Caki2 (cell line): ENCODE data around the gene WDR70. TPM values are rescaled to one million over a fixed set of nuclear protein-coding genes. Genes with fewer than 3 reads are reported as not detected.
"Not testable (repeated sequence)": the region's sequence is repeated elsewhere in the genome, so short reads cannot be mapped to it uniquely, and the experiment has no call there.

ENCODE experiments used
- DNase-seq: peaks from one replicate; pipeline ENCODE4 v3.0.0-alpha.2; 2015; ENCODE audit warnings: low read depth
- in situ Hi-C: cut with HindIII; loops from 2 replicates; pipeline ENCODE4 v1.10.0; 2016; ENCODE audit warnings: low sequenced_read_pairs, low pct_unique_long_range_greater_than_20kb, mixed read lengths
- total RNA-seq: library from RNA; depleted of rRNA; stranded (reverse); fragments of >200 nt; shearing (Covaris generic); gene quantifications from 2 replicates; pipeline ENCODE4 v1.2.3, GENCODE V29; 2014; ENCODE audit warnings: low replicate concordance

Gene WDR70
- total RNA-seq, 1 experiment from 2014 or later = 20.0 TPM

DNA sequence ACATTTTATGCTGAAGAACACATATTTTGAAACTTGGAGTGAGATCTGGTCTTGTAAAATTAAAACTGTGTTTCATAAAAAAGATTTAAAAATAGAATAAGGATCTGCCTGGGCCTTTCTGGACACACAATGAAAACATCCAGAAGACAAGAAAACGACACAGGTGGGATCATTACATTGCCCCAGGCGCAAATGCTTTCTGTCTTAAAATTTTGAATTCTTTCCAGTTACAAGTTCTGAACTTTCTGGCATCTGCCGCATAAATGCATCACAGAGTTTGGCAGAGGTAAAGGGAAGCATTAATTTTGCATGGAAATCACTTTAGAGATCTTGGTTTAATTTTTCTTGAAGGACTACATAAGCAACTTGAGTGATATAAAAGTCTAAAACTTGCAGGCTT, 219.6 kb downstream of the WDR70 start:
- in situ Hi-C loops = no loop called here

GRCh38 chr5:37601163-37601562, 222.0 kb downstream of the WDR70 start:
- DNase-seq = no peak
- in situ Hi-C loops = no loop called here

More for the DNA sequence above, 219.6 kb downstream of the WDR70 start:
- DNase-seq = no peak

- no peak for DNase-seq
- in situ Hi-C loops = no loop called here
Measured at GRCh38 chr5:37603072-37603471, 224.0 kb downstream of the WDR70 start.

- no peak for DNase-seq
- in situ Hi-C loops = no loop called here
Measured at GRCh38 chr5:37604290-37604689, 225.2 kb downstream of the WDR70 start.

GRCh38 chr5:37606148-37606547, 227.0 kb downstream of the WDR70 start:
- DNase-seq = no peak
- in situ Hi-C loops = no loop called here

GRCh38 chr5:37606632-37607248, 227.6 kb downstream of the WDR70 start:
- DNase-seq = no peak
- in situ Hi-C loops = no loop called here

GRCh38 chr5:37615184-37615583, 236.1 kb downstream of the WDR70 start:
- DNase-seq = no peak
- in situ Hi-C loops = no loop called here

DNA sequence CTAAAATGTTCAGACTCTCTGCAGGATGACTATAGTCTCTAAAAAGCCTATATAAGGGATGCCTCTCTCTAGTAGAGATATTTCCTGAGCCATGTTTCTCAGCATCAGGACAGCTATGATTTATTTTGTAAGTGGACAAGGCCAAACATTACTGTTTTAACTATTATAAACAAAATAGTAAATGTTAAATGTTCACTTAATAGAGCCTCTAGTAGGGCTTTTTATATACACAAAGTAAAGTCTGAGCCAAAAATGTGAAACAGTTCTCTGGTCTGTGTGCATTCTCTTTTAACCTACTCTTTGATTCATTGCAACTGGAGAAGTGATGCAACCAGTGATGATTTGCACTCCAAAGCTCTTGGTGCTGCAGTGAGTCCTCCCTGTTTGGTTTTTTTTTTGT, 240.2 kb downstream of the WDR70 start:
- DNase-seq = no peak
- in situ Hi-C loops = no loop called here

GRCh38 chr5:37622354-37622753, 243.2 kb downstream of the WDR70 start:
- DNase-seq, in situ Hi-C loops: not testable (repeated sequence)

- no peak for DNase-seq
- in situ Hi-C loops = no loop called here
Measured at GRCh38 chr5:37626266-37626665, 247.1 kb downstream of the WDR70 start.

DNA sequence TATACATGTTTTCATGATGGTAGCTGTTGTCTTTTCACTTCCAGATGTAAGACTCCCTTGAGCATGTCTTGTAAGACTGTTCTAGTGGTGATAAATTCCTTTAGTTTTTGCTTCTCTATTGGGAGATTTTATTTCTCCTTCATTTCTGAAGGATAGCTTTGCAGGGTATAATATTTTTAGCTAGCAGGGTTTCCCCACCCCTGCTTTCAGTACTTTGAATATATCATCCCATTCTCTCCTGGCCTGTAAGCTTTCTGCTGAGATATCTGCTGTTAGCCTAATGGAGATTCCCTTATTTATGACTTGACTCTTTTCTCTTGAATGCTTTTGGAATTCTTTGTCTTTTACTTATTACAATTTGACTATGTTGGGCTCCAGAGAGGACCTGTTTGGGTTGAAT, 249.8 kb downstream of the WDR70 start:
- in situ Hi-C loops = no loop called here
- DNase-seq = no peak

- in situ Hi-C loops = no loop called here
- no peak for DNase-seq
Measured at GRCh38 chr5:37631939-37632338, 252.8 kb downstream of the WDR70 start.

- DNase-seq = no peak
- in situ Hi-C loops = no loop called here
Measured at GRCh38 chr5:37637165-37637845, 258.2 kb downstream of the WDR70 start.

GRCh38 chr5:37638897-37639296, 259.8 kb downstream of the WDR70 start:
- DNase-seq = no peak
- in situ Hi-C loops = no loop called here

DNA sequence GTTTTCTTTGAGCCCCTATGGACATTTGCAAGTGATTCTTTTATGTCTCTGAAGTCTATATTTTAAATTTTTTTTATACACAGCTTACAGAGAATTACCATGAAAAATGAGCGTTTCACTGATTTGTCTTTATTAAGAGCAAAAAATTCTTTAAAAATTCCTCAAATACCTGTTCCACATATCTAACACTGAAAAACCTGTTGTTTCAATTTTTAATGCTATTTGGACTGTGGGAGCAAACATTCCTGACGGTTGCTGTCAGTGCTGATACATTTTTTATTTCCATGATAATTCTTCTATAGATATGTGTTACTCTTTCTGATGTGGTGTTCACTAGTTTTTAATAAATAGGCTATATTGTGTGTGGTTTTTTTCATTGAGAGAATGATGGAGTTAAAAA, 261.0 kb downstream of the WDR70 start:
- in situ Hi-C loops = no loop called here
- DNase-seq = no peak

- in situ Hi-C loops = no loop called here
- DNase-seq = no peak
Measured at GRCh38 chr5:37641933-37642332, 262.8 kb downstream of the WDR70 start.

GRCh38 chr5:37645707-37646106, 266.6 kb downstream of the WDR70 start:
- no peak for DNase-seq
- in situ Hi-C loops = no loop called here

GRCh38 chr5:37654566-37654965, 275.4 kb downstream of the WDR70 start:
- DNase-seq, in situ Hi-C loops: not testable (repeated sequence)

- in situ Hi-C loops = no loop called here
- no peak for DNase-seq
Measured at GRCh38 chr5:37657046-37657445, 277.9 kb downstream of the WDR70 start.

DNA sequence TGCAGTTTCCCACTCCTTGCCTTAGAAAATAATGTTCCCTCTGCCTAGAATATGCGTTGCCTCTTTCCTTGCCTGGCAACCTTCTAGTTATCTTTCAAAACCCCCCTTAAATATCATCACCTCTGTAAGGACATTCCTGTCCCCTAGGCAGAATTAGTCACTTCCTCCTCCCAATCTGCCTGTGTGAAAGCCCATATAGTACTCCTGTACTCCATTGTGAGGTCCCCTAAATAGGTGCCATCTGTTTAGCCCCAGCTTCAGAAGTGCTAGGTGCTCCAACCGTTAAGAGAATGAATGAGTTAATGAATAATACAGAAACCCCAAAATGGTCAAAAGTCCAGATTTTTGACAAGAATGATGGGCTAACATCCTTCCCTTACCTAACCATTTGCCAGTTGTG, 279.3 kb downstream of the WDR70 start:
- no peak for DNase-seq
- in situ Hi-C loops = no loop called here
